Activated T-cell treated with anti-CD3 and anti-CD28 coated beads, Interleukin-2, amount 50 U/mL, for 72 hours (primary cell): ENCODE measurements around the gene RALGAPA1. TPM values are rescaled to one million over a fixed set of nuclear protein-coding genes. Genes with fewer than 3 reads are reported as not detected.
"Not testable (repeated sequence)": the region's sequence is repeated elsewhere in the genome, so short reads cannot be mapped to it uniquely, and the experiment has no call there.

ENCODE experiments used
- ATAC-seq, 2 donors: fragments of 150-1000 bp; cut with Tn5 transposase; replicated peaks in 1 of 2; 2 replicates each; pipeline ENCODE4 v1.10.0; 2021; ENCODE audit warnings: moderate library complexity in 2 of 2, mild to moderate bottlenecking in 1 of 2
- DNase-seq, 2 donors: peaks; one replicate each; pipeline ENCODE4 v3.0.0; 2021 to 2022; ENCODE audit warnings: mixed read lengths in 1 of 2
- H3K27ac Mint-ChIP-seq: one replicate; pipeline ENCODE4 v1.8.0; 2022; ENCODE audit warnings: mild to moderate bottlenecking, moderate library complexity, mixed read lengths
- H3K27me3 Mint-ChIP-seq: one replicate; pipeline ENCODE4 v1.8.0; 2022; ENCODE audit warnings: low read depth, mixed read lengths
- H3K36me3 Mint-ChIP-seq, 2 donors: one replicate each; pipeline ENCODE4 v1.8.0; 2022; ENCODE audit warnings: mixed read lengths in 2 of 2, mild to moderate bottlenecking in 1 of 2; ENCODE audit not compliant: insufficient read depth in 2 of 2
- H3K4me1 Mint-ChIP-seq: one replicate; pipeline ENCODE4 v1.8.0; 2022; ENCODE audit warnings: low read depth, mixed read lengths
- H3K4me3 Mint-ChIP-seq, 2 donors: one replicate each; pipeline ENCODE4 v1.8.0; 2022; ENCODE audit warnings: mild to moderate bottlenecking in 2 of 2, mixed read lengths in 2 of 2, moderate library complexity in 2 of 2
- H3K9me3 Mint-ChIP-seq, 2 donors: one replicate each; pipeline ENCODE4 v1.8.0; 2022; ENCODE audit warnings: mixed read lengths in 2 of 2
- total RNA-seq, 2 donors: library from RNA; stranded (reverse); gene quantifications; one replicate each; pipeline ENCODE4 v1.2.3, GENCODE V29; 2022

RALGAPA1 gene
- total RNA-seq, 2 donors from 2014 or later = 34.0 to 41.8 TPM

DNA sequence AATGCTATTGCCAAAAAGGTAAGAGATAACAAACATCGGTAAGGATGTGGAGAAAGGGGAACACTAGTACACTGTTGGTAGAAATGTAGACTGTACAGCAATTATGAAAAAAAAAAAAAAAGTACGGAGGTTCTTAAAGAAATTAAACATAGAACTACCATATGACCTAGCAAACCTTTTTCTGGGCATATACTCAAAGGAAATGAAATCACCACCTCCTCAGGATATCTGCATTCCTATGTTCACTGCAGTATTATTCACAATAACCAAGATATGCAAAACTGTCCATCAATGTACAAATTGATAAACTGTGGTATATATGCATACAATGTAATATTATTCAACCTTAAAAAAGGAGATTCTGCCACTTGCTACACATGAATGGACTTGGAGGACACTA lies 214.5 kb downstream of the RALGAPA1 start:
- Mint-ChIP-seq H3K4me3 (no peak overlapping the region), H3K27ac (no peak overlapping the region), H3K9me3 (peaks cover 0 to 4% of the 10 kb centered on the region in 2 donors), H3K36me3 (peaks cover 0 to 13% of the 10 kb centered on the region in 2 donors), H3K4me1 (no peaks in the 10 kb centered on the region), H3K27me3 (no peaks in the 10 kb centered on the region)
- ATAC-seq = no peak
- no peak for DNase-seq

DNA sequence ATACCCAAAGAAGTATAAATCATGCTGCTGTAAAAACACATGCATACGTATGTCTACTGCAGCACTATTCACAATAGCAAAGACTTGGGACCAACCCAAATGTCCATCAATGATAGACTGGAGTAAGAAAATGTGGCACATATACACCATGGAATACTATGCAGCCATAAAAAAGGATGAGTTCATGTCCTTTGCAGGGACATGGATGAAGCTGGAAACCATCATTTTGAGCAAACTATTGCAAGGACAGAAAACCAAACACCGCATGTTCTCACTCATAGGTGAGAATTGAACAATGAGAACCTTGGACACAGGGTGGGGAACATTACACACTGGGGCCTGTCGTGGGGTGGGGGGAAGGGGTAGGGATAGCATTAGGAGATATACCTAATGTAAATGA lies 221.7 kb downstream of the RALGAPA1 start:
- H3K4me3 Mint-ChIP-seq, ATAC-seq, H3K4me1 Mint-ChIP-seq, H3K27me3 Mint-ChIP-seq, H3K9me3 Mint-ChIP-seq, DNase-seq, H3K27ac Mint-ChIP-seq: not testable (repeated sequence)
- peaks cover 0 to 17% of the 10 kb centered on the region in 2 donors for H3K36me3 Mint-ChIP-seq

DNA sequence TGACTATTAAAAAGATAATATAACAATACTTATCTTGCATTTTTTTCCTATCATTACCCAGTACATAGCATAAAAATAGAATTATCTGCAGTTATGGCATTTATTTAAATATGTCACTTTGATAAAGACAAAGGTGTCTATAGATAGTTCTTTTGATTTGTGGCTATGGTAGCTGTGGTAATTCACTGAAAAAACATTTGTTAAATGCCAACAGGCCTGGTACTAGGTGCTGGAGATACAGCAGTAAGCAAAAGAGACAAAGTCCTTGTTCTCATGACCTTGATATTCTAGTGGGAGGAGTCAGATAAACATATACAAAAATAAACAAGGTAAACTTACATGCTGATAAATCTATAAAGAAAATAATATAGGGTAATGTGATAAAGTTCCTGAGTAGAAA lies 230.5 kb downstream of the RALGAPA1 start:
- Mint-ChIP-seq H3K27me3 (no peaks in the 10 kb centered on the region), H3K27ac (no peak overlapping the region), H3K4me1 (no peaks in the 10 kb centered on the region), H3K36me3 (no peaks in the 10 kb centered on the region), H3K4me3 (no peak overlapping the region), H3K9me3 (no peaks in the 10 kb centered on the region)
- DNase-seq (no peak), ATAC-seq (no peak)

DNA sequence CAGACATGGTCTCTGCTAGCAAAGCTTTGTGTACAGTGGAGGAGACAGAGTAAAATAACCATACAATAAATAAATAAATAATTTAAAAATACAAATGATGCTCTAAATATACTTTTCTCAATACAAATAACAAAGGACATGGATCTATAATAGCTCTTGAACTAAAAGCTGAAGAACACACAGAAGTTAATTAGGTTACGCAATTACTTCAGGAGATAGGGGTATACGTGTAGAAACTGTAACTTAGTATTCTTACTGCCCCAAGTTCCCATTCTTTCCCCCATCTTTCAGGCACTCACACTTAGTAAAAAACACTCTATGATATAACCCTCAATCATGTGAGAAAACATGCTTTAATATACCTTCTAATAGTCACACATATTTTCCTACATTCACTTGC lies 231.0 kb downstream of the RALGAPA1 start:
- H3K27ac Mint-ChIP-seq = no peak overlapping the region
- H3K9me3 Mint-ChIP-seq = no peaks in the 10 kb centered on the region
- H3K4me1 Mint-ChIP-seq = no peaks in the 10 kb centered on the region
- H3K27me3 Mint-ChIP-seq = no peaks in the 10 kb centered on the region
- no peaks in the 10 kb centered on the region for H3K36me3 Mint-ChIP-seq
- no peak overlapping the region for H3K4me3 Mint-ChIP-seq
- ATAC-seq (no peak), DNase-seq (no peak)

DNA sequence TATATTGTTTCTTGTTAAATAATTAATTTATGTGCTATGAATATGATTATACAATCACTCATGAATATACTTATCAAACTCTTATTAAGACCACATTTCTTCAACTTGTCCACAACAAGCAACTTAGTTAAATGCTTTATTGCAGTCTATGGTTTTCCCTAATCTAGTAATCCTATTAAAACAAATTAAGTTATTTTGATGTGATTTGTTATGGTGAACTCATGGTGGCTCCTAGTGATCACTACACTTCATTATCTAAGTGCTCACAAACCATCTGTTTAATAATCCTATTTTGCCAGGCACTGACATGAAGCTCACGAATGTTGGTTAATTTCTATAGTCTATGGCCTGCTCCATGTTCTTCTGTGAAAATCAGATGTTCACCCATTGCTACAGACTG lies 232.2 kb downstream of the RALGAPA1 start:
- DNase-seq = no peak
- no peak overlapping the region for H3K27ac Mint-ChIP-seq
- no peaks in the 10 kb centered on the region for H3K9me3 Mint-ChIP-seq
- no peaks in the 10 kb centered on the region for H3K36me3 Mint-ChIP-seq
- H3K4me1 Mint-ChIP-seq = no peaks in the 10 kb centered on the region
- ATAC-seq = no peak
- no peak overlapping the region for H3K4me3 Mint-ChIP-seq
- H3K27me3 Mint-ChIP-seq = no peaks in the 10 kb centered on the region

DNA sequence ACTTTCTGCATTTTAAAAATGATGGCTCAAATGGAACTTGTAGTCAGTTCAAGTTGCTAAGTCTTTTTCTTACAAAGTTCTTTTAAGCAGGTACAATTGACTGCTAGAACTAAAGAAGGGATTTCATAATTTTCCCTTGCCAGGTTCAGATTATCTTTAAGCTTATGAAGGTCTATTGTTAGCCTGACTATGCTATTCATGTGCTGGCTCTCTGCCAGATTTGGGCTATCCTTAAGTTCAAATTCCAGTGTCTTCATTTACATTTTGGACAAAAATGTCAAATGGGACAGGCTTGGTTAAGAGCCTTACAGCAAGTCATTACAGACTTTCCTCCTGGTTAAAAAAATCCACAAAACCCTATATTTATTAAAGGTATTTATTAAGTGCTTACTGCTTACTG lies 232.8 kb downstream of the RALGAPA1 start:
- Mint-ChIP-seq H3K4me3 (no peak overlapping the region), H3K36me3 (no peaks in the 10 kb centered on the region), H3K9me3 (no peaks in the 10 kb centered on the region), H3K27me3 (no peaks in the 10 kb centered on the region), H3K27ac (no peak overlapping the region), H3K4me1 (no peaks in the 10 kb centered on the region)
- ATAC-seq (no peak), DNase-seq (no peak)

DNA sequence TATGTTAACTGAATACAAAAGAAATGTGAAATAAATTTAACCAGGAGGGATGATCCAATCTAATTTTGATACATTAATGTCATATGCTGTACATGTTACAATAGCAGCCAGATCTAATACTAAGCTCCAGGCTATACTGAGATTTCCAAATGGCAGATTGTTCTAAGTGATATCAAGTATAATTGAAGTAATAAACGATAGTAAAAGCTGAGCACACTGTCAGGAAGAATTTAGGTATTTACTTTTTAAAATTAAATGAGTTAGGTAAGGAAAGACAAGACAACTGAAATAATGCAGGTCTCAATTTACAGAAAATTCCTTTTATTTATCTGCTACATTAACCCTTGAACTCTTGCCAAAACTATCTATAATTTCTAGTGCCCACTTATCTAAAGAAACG lies 235.2 kb downstream of the RALGAPA1 start:
- H3K9me3 Mint-ChIP-seq = no peaks in the 10 kb centered on the region
- H3K4me1 Mint-ChIP-seq = no peaks in the 10 kb centered on the region
- ATAC-seq (no peak), DNase-seq (no peak)
- no peaks in the 10 kb centered on the region for H3K36me3 Mint-ChIP-seq
- no peak overlapping the region for H3K27ac Mint-ChIP-seq
- no peak overlapping the region for H3K4me3 Mint-ChIP-seq
- H3K27me3 Mint-ChIP-seq = no peaks in the 10 kb centered on the region

DNA sequence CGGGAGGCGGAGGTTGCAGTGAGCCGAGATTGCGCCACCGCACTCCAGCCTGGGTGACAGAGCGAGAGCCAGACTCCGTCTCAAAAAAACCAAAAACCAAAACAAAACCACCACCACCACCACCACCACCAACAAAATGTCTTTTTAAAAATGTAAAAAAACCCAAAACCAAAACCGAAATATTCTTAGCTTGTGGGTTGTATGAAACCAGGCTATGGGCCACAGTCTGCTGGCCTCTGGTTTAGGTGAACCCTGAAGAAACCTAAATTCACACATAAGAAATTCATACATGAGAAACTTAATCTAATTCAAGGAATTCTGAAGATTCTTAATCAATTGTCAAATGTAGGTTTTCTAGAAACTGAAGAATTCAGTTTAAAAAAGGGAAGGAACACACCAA lies 237.5 kb downstream of the RALGAPA1 start:
- no peak overlapping the region for H3K27ac Mint-ChIP-seq
- H3K36me3 Mint-ChIP-seq = no peaks in the 10 kb centered on the region

DNA sequence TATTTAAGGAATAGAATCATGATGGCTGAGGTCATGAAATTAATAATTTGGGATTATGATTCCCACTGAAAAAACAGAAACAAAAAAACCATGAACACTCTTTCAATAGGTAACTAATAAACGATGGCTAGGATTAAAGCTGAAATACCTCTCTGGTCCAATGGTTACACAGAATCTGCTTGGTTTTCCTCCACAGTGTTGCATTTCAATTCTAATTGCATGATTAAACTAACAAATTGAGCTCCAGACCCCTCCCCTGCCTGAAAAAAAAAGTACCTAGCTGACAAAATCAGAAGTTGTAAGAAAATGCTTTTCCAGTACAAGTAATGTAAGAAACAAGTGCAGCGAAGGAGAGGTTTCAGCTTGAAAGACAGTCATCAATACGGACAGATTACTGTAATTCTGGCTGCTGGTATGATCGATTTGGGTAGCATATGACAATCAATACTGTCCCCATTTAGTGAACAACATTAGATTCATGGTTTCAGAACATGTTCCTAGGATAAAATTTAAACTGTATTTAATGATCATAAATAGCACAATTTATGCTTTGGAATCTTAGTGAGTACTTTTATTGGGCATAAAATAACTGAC lies 243.1 kb downstream of the RALGAPA1 start:
- no peak for ATAC-seq
- H3K36me3 Mint-ChIP-seq = no peaks in the 10 kb centered on the region
- H3K4me1 Mint-ChIP-seq = no peaks in the 10 kb centered on the region
- no peak overlapping the region for H3K27ac Mint-ChIP-seq
- H3K4me3 Mint-ChIP-seq = no peak overlapping the region
- no peak for DNase-seq
- H3K9me3 Mint-ChIP-seq = no peaks in the 10 kb centered on the region
- H3K27me3 Mint-ChIP-seq = no peaks in the 10 kb centered on the region

More for the DNA sequence above, 237.5 kb downstream of the RALGAPA1 start:
- no peaks in the 10 kb centered on the region for H3K27me3 Mint-ChIP-seq
- ATAC-seq = no peak
- no peak overlapping the region for H3K4me3 Mint-ChIP-seq
- H3K4me1 Mint-ChIP-seq = no peaks in the 10 kb centered on the region
- no peaks in the 10 kb centered on the region for H3K9me3 Mint-ChIP-seq
- DNase-seq = no peak

DNA sequence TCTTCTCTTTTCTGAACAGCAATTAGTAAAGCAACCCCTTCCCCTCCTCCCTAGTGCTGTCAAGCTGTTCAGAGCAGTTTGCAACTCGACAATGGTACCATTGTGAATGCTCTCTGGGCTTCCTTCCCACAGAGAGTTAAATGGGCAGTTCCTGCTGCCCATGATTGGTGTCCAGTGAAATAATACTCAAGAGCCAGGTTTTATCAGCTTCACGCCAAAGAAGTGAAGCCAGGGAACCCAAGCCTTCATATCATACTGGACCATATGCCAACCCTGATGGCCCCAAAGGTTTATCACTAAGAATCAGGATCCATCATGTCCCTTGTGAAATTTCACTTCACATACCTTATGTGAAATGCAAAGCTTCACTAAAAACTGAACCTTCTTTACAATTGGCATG lies 250.4 kb downstream of the RALGAPA1 start:
- no peak for ATAC-seq
- Mint-ChIP-seq H3K4me3 (no peak overlapping the region), H3K36me3 (no peaks in the 10 kb centered on the region), H3K4me1 (no peaks in the 10 kb centered on the region), H3K9me3 (no peaks in the 10 kb centered on the region), H3K27ac (no peak overlapping the region), H3K27me3 (no peaks in the 10 kb centered on the region)
- DNase-seq = no peak

DNA sequence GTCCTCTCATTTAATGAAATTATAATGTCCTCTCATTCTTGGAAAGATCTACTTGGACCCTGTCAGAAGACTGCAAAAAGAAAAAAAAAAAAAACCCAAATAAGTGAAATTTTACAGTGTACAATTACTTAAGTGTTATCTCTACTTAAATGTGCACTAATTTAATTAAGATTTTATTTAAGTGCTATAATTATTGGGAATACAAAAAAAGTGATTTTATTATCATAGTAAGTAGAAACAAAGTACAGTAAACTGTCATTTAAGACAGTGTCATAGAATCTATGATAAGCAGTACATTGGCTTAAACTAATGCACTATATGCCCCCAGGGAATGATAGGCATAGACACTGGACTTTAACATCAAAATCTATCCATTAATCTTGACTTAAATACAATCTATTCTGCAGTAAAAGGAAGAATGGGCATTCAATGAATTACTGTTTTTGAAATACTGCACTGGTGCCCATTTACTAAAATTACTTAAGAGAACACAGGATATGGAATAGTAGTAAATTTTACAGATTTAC lies 251.8 kb downstream of the RALGAPA1 start:
- DNase-seq (no peak), ATAC-seq (no peak)
- Mint-ChIP-seq H3K27me3 (no peaks in the 10 kb centered on the region), H3K36me3 (no peaks in the 10 kb centered on the region), H3K27ac (no peak overlapping the region), H3K4me3 (no peak overlapping the region), H3K9me3 (no peaks in the 10 kb centered on the region), H3K4me1 (no peaks in the 10 kb centered on the region)

DNA sequence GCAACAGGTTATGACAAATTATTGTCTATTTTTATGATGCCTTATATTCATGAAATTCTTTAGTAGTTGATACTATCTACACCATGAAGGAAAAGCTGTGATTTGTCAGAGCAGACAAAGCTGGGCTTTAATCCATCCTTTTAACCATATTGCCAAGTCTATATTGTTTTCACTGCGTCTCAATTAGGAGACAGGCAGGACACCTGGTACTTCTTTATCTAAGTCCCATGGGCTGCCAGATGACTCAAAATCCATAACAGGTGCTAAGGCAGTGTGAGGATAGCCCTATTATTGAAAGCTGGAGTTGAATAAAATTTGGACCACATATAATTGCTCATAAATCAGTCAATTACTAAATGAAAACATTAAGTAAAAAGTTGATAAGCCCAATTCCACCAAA lies 252.5 kb downstream of the RALGAPA1 start:
- Mint-ChIP-seq H3K4me3 (no peak overlapping the region), H3K4me1 (no peaks in the 10 kb centered on the region), H3K27ac (no peak overlapping the region), H3K9me3 (no peaks in the 10 kb centered on the region), H3K27me3 (no peaks in the 10 kb centered on the region), H3K36me3 (no peaks in the 10 kb centered on the region)
- ATAC-seq (no peak), DNase-seq (no peak)

DNA sequence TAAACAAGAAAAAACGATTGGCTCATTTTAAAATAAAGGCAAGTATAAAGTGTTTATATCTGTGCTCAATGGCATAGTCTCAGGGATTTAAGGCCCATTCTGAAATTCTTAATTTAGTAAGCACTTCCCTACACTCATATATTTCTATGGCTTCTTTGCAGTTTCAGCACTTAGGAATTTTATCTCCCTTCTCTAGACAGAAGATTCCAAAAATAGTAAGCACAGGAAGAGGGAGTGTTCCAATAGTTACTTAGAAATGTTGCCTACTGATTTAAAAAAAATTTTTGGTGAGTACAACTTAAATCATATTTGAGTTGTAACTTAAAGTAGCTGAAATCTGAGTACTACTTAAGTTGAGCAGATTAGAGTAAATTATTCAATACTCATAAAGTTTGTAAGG lies 255.3 kb downstream of the RALGAPA1 start:
- no peaks in the 10 kb centered on the region for H3K9me3 Mint-ChIP-seq
- ATAC-seq = no peak
- DNase-seq = no peak
- no peaks in the 10 kb centered on the region for H3K36me3 Mint-ChIP-seq
- no peak overlapping the region for H3K27ac Mint-ChIP-seq
- H3K4me3 Mint-ChIP-seq = no peak overlapping the region
- no peaks in the 10 kb centered on the region for H3K27me3 Mint-ChIP-seq
- no peaks in the 10 kb centered on the region for H3K4me1 Mint-ChIP-seq

DNA sequence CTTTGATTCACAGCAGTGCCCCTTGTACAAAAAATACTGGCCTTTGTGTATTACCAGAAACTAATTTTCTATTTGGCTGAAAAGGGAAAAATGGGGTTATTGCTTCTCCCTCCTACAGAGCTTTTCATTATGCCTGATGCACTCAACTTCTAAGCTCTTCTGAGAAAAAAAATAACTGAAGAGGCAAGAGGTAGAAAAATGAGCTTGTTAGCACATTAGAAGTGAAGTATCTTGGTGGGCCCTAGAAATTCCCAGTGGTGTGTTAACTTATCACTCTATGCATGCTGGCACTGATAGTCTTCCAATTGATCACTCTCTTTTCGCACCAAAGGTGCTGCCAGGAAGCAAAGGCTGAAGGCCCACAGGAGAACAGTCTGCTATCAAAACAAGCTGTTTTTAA lies 258.0 kb downstream of the RALGAPA1 start:
- Mint-ChIP-seq H3K4me3 (no peak overlapping the region), H3K27me3 (no peaks in the 10 kb centered on the region), H3K9me3 (no peaks in the 10 kb centered on the region), H3K27ac (no peak overlapping the region), H3K36me3 (peaks cover 0 to 2% of the 10 kb centered on the region in 2 donors), H3K4me1 (no peaks in the 10 kb centered on the region)
- DNase-seq = no peak
- no peak for ATAC-seq
